Body of pancreas (tissue), 4 donors: ENCODE measurements around the gene PATJ. TPM values are rescaled to one million over a fixed set of nuclear protein-coding genes. Genes with fewer than 3 reads are reported as not detected.
A peak's percentile ranks its signal among the peaks of the same experiment; 100 is the strongest.

Source experiments
- ATAC-seq: fragments of 150-250 bp; one replicate; pipeline ENCODE4 v1.9.1; 2016
- DNase-seq, 4 donors: peaks; one replicate each; pipeline ENCODE4 v3.0.0-alpha.2; 2019
- H3K27ac ChIP-seq, 4 donors: fragments of 200-600 bp; sonication (generic); 1 replicate in 3 of 4; 2 replicates in 1 of 4; pipeline versions ENCODE4 v1.5.1 to v1.6.1; 2016 to 2019; ENCODE audit warnings: mild to moderate bottlenecking in 1 of 4, mixed read lengths in 1 of 4, moderate library complexity in 1 of 4
- H3K27me3 ChIP-seq, 2 donors: fragments of 200-600 bp; sonication (generic); one replicate each; pipeline ENCODE4 v1.6.0; 2016; ENCODE audit warnings: mild to moderate bottlenecking in 1 of 2
- H3K36me3 ChIP-seq, 2 donors: fragments of 200-600 bp; sonication (generic); replicated peaks in 1 of 2; 2 replicates each; pipeline ENCODE4 v1.5.1; 2016; ENCODE audit warnings: low read depth in 2 of 2; ENCODE audit not compliant: insufficient read depth in 1 of 2
- H3K4me1 ChIP-seq: fragments of 200-600 bp; sonication (generic); one replicate; pipeline ENCODE4 v1.6.0; 2016
- H3K4me3 ChIP-seq, 2 donors: fragments of 200-600 bp; sonication (generic); 1 replicate in 1 of 2; 2 replicates in 1 of 2; pipeline ENCODE4 v1.5.1; 2016 to 2019
- H3K9me3 ChIP-seq, 3 donors: fragments of 200-600 bp; sonication (generic); 1 replicate in 2 of 3; 2 replicates in 1 of 3; pipeline ENCODE4 v1.5.1; 2016
- POLR2A ChIP-seq, 3 donors: fragments of 450-650 bp; IDR thresholded peaks; one replicate each; pipeline ENCODE4 v1.6.1; 2016; ENCODE audit warnings: antibody characterized with exemption in 3 of 3, mild to moderate bottlenecking in 2 of 3
- WGBS, 2 donors: methylation state at CpG; one replicate each; pipeline ENCODE4 v1.1.5; 2017; 5-methylcytosine and 5-hydroxymethylcytosine counted together
- intact Hi-C: fragments of 100-400 bp; cut with DNase I; formaldehyde crosslinking; loops from one replicate; pipeline ENCODE4 v1.15.1; 2023
- total RNA-seq, 2 donors: library from RNA; depleted of rRNA; stranded (reverse); fragments of >200 nt; gene quantifications; one replicate each; pipeline ENCODE4 v1.1.0, GENCODE V29; 2016
- TF ChIP-seq, protein P1 (sequence below), 7 experiments: fragments of 450-650 bp in 4 of 7; fragments of 200-600 bp in 3 of 7; sonication (generic) in 3 of 7; IDR thresholded peaks; one replicate each; pipeline ENCODE4 v1.5.1; 2016 to 2019; ENCODE audit warnings: antibody characterized with exemption in 7 of 7

PATJ gene
- total RNA-seq, 2 donors from 2014 or later: 54.2 to 72.5 TPM

DNA sequence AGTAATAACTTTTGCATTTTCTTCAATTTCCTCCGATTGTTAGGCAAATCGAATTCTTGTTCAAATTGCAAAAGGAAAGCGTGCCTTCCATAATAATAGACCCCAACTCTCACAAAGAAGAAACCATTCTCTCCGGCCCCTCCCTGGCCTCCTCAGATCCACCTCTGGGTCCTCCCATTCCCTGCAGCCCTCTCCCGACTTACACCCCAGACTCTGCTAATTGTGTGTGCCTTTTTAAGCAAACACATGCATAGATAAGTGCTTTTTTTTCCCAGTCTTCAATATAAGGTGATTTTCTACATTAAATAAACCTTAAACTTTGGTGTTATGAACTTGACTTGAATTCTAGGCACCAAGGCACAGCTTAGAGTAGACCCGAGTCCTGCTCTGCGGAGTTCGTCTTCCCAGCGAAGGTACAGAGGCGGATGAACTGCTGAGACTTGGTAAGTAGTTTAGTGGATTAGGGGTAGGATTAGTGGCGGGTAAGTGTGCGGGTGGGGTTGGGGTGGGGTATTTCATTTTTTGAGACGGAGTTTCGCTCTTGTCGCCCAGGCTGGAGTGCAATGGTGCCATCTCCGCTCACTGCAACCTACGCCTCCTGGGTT is 453.9 kb downstream of the PATJ start:
- 81 to 82% methylated on average over 17 of the region's 17 CpGs for whole genome bisulfite sequencing, 2 donors
- TF ChIP-seq, protein P1, sequence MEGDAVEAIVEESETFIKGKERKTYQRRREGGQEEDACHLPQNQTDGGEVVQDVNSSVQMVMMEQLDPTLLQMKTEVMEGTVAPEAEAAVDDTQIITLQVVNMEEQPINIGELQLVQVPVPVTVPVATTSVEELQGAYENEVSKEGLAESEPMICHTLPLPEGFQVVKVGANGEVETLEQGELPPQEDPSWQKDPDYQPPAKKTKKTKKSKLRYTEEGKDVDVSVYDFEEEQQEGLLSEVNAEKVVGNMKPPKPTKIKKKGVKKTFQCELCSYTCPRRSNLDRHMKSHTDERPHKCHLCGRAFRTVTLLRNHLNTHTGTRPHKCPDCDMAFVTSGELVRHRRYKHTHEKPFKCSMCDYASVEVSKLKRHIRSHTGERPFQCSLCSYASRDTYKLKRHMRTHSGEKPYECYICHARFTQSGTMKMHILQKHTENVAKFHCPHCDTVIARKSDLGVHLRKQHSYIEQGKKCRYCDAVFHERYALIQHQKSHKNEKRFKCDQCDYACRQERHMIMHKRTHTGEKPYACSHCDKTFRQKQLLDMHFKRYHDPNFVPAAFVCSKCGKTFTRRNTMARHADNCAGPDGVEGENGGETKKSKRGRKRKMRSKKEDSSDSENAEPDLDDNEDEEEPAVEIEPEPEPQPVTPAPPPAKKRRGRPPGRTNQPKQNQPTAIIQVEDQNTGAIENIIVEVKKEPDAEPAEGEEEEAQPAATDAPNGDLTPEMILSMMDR (IDR thresholded peaks at IDR 0.05): no peak
- TF ChIP-seq POLR2A (IDR thresholded peaks at IDR 0.05): no peak
- no peak overlapping the region for H3K4me3 ChIP-seq
- H3K4me1 ChIP-seq: peaks cover 12% of the 10 kb centered on the region
- no peak for ATAC-seq
- intact Hi-C loops: no loop called here
- H3K9me3 ChIP-seq: no peaks in the 10 kb centered on the region
- no peak overlapping the region for H3K27ac ChIP-seq
- no peaks in the 10 kb centered on the region for H3K36me3 ChIP-seq
- DNase-seq: no peak
- peaks cover 4 to 7% of the 10 kb centered on the region in 2 donors for H3K27me3 ChIP-seq

DNA sequence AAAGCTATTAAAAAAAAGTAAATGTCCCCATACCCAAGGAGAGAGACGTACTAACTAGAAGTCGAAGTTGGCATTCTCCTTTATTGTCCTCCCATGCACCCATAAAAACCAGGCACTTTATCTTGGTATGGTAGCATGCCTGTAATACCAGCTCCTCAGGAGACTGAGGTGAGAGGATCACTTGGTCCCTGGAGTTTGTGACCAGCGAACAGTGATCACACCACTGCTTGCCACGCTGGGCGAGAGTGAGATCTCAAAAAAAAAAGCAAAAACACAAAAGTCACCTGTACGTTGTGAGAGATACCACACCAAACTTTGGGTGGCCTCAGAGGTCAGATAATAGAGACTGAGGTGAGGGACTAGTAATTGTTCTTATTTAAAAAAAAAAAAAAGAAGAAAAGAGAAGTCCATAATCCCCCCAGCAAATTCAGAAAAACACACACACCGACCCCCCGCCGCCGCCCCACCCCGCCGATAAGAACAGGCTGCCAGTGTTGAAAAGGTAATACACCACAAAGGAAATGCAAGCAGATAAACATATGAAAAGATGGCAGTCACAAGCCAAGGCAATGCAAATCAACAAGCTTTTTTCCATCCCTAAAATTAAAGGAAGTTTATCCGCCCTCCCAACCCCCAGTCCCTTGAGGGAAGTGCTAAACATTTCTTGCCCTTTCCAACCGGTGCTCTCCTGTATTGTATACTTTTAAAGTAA is 455.9 kb downstream of the PATJ start:
- 53 to 67% methylated on average over 14 of the region's 14 CpGs for WGBS, 2 donors
- no peak overlapping the region for H3K4me3 ChIP-seq
- TF ChIP-seq, protein P1 (IDR thresholded peaks at IDR 0.05): no peak
- no peak for TF ChIP-seq POLR2A (IDR thresholded peaks at IDR 0.05)
- DNase-seq: no peak
- no peak for ATAC-seq
- H3K27ac ChIP-seq: no peak overlapping the region
- intact Hi-C loops: no loop called here
- no peaks in the 10 kb centered on the region for H3K9me3 ChIP-seq
- H3K36me3 ChIP-seq: no peaks in the 10 kb centered on the region
- peaks cover 4 to 7% of the 10 kb centered on the region in 2 donors for H3K27me3 ChIP-seq
- peaks cover 12% of the 10 kb centered on the region for H3K4me1 ChIP-seq

DNA sequence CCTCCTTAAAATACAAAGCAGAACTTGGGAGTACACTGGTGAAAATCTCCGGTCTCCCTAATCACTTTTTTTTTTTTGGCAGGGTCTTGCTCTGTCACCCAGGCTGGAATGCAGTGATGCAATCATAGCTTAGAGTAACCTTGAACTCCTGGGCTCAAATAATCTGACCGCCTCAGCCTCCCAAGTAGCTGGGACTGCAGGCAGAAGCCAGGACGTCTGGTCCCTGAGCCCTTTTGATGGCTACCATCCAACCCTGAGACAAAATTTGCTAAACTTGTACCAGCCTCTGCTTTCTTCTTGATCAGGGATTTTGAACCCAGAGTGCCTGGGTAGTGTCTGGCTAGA is 456.5 kb downstream of the PATJ start:
- WGBS, 2 donors: 3 to 16% methylated on average over 3 of the region's 3 CpGs
- peaks cover 4 to 7% of the 10 kb centered on the region in 2 donors for H3K27me3 ChIP-seq
- H3K9me3 ChIP-seq: no peaks in the 10 kb centered on the region
- no peak overlapping the region for H3K4me3 ChIP-seq
- no peak for TF ChIP-seq POLR2A (IDR thresholded peaks at IDR 0.05)
- TF ChIP-seq, protein P1 (IDR thresholded peaks at IDR 0.05): no peak
- no peaks in the 10 kb centered on the region for H3K36me3 ChIP-seq
- peaks cover 12% of the 10 kb centered on the region for H3K4me1 ChIP-seq
- no peak overlapping the region for H3K27ac ChIP-seq
- peak; percentile 82 for ATAC-seq
- intact Hi-C loops: no loop called here
- peak; percentile 32 to 57 (median 45) for DNase-seq

DNA sequence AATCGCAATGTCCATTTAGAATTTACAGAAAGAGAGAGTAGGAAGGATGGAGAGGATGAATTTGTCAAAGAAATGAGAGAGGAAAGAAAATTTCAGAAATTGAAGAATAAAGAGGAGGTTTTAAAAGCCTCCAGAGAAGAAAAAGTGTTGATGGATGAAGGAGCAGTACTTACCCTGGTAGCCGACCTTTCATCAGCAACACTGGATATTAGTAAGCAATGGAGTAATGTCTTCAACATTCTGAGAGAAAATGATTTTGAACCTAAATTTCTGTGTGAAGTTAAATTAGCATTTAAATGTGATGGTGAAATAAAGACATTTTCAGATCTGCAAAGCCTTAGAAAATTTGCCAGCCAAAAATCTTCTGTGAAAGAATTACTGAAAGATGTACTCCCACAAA is 464.9 kb downstream of the PATJ start:
- 95 to 98% methylated on average over 2 of the region's 2 CpGs for WGBS, 2 donors
- no peak for DNase-seq
- intact Hi-C loops: no loop called here

More for the DNA sequence above, 464.9 kb downstream of the PATJ start:
- Histone ChIP-seq H3K4me1 (no peaks in the 10 kb centered on the region), H3K27ac (no peak overlapping the region), H3K9me3 (no peaks in the 10 kb centered on the region), H3K36me3 (no peaks in the 10 kb centered on the region), H3K4me3 (no peak overlapping the region), H3K27me3 (no peaks in the 10 kb centered on the region)
- no peak for ATAC-seq
- no peak for TF ChIP-seq POLR2A (IDR thresholded peaks at IDR 0.05)
- TF ChIP-seq, protein P1 (IDR thresholded peaks at IDR 0.05): no peak
